ENCODE measurements around the gene PKD2L1.

Gene PKD2L1

GRCh38 chr10:100356067-100357017 is 26.3 kb upstream of the PKD2L1 start:
- DNase-seq: no peak

- DNase-seq: no peak
These were observed 25.1 kb upstream of the PKD2L1 start for GRCh38 chr10:100355086-100355485.

GRCh38 chr10:100353770-100354485 is 23.9 kb upstream of the PKD2L1 start:
- no peak for DNase-seq

GRCh38 chr10:100350914-100351485 is 21.0 kb upstream of the PKD2L1 start:
- no peak for DNase-seq

- peak in 1 of 2 experiments; percentile 14 for DNase-seq
These were observed 19.6 kb upstream of the PKD2L1 start for GRCh38 chr10:100349672-100350071.

- no peak for DNase-seq
These were observed 19.1 kb upstream of the PKD2L1 start for GRCh38 chr10:100349087-100349486.

- DNase-seq: no peak
These were observed 18.4 kb upstream of the PKD2L1 start for GRCh38 chr10:100348389-100348927.

GRCh38 chr10:100347568-100348195 is 17.7 kb upstream of the PKD2L1 start:
- peak in 1 of 2 experiments; percentile 17 for DNase-seq

GRCh38 chr10:100346765-100347567 is 16.9 kb upstream of the PKD2L1 start, which contains the start of gene SCD:
SCD (plus strand) TSS chr10:100347233; CDS start chr10:100347505, 272 bp downstream.
- peak; percentile 71 to 85 for DNase-seq

- peak; percentile 37 to 49 for DNase-seq
These were observed 16.3 kb upstream of the PKD2L1 start for GRCh38 chr10:100346351-100346764.

GRCh38 chr10:100345570-100346330 is 15.7 kb upstream of the PKD2L1 start:
- DNase-seq: peak in 1 of 2 experiments; percentile 23

- DNase-seq: no peak
These were observed 14.3 kb upstream of the PKD2L1 start for GRCh38 chr10:100344241-100344788.

GRCh38 chr10:100342627-100342972 is 12.6 kb upstream of the PKD2L1 start:
- DNase-seq: no peak

GRCh38 chr10:100341953-100342626 is 12.1 kb upstream of the PKD2L1 start:
- peak; percentile 13 to 43 for DNase-seq

GRCh38 chr10:100340948-100341847 is 11.2 kb upstream of the PKD2L1 start:
- DNase-seq: no peak

GRCh38 chr10:100339236-100339635 is 9.2 kb upstream of the PKD2L1 start:
- no peak for DNase-seq

- peak in 1 of 2 experiments; percentile 42 for DNase-seq
These were observed 8.5 kb upstream of the PKD2L1 start for GRCh38 chr10:100338434-100339036.

- no peak for DNase-seq
These were observed 4.7 kb upstream of the PKD2L1 start for GRCh38 chr10:100334762-100335161.

Data from NCI-H524 (cell line).